Cardiac muscle cell (in vitro differentiated cells and primary cell): Measurements from ENCODE around the gene CREB3. TPM values are rescaled to one million over a fixed set of nuclear protein-coding genes. Genes with fewer than 3 reads are reported as not detected.

Experiments
- DNase-seq, 2 donors: peaks; one replicate each; pipeline versions ENCODE4 v3.0.0 to v3.0.0-alpha.2; 2010 to 2017; ENCODE audit warnings: low read depth in 1 of 2, low spot score in 1 of 2
- H3K27ac ChIP-seq: fragments of 200-600 bp; sonication (generic); 2 replicates; pipeline ENCODE4 v1.5.1; 2016
- H3K27me3 ChIP-seq: fragments of 200-600 bp; sonication (generic); 2 replicates; pipeline ENCODE4 v1.6.0; 2016; ENCODE audit warnings: control low read depth
- H3K36me3 ChIP-seq: fragments of 200-600 bp; sonication (generic); 2 replicates; pipeline ENCODE4 v1.5.1; 2016; ENCODE audit warnings: control low read depth
- H3K4me1 ChIP-seq: fragments of 200-600 bp; sonication (generic); 2 replicates; pipeline ENCODE4 v1.8.1; 2017; ENCODE audit warnings: low read depth, mild to moderate bottlenecking, mixed run types
- H3K4me3 ChIP-seq: fragments of 200-600 bp; sonication (generic); 2 replicates; pipeline ENCODE4 v1.5.1; 2016; ENCODE audit warnings: mild to moderate bottlenecking
- H3K9me3 ChIP-seq: fragments of 200-600 bp; sonication (generic); 2 replicates; pipeline ENCODE4 v1.5.1; 2017; ENCODE audit warnings: low read depth, mild to moderate bottlenecking, control low read depth
- CTCF ChIP-seq: IDR thresholded peaks from 2 replicates; pipeline ENCODE4 v1.5.1; 2012; ENCODE audit warnings: low read depth, mild to moderate bottlenecking, low read length
- polyA plus RNA-seq: library from polyadenylated mRNA; unstranded; fragments of >200 nt; fragmentation: Nextera tagmentation; extraction: Ambion mirVana; gene quantifications from 2 replicates; pipeline ENCODE4 v1.2.1, GENCODE V29; 2016
- total RNA-seq: library from RNA; depleted of rRNA; stranded (reverse); fragments of >200 nt; gene quantifications from 2 replicates; pipeline ENCODE4 v1.2.3, GENCODE V29; 2016

The CREB3 gene
- total and polyA plus RNA-seq, 2 experiments from 2014 or later, result 45.7 to 84.2 TPM

- peaks cover 95% of the 10 kb centered on the region for H3K36me3 ChIP-seq
These were observed 28.4 kb upstream of the CREB3 start for GRCh38 chr9:35703906-35704672.

GRCh38 chr9:35705372-35705771 is 27.1 kb upstream of the CREB3 start:
- DNase-seq, result no peak
- Histone ChIP-seq H3K36me3 (peaks cover 86% of the 10 kb centered on the region), H3K9me3 (no peaks in the 10 kb centered on the region), H3K27ac (no peak overlapping the region), H3K27me3 (no peaks in the 10 kb centered on the region), H3K4me1 (no peaks in the 10 kb centered on the region), H3K4me3 (no peak overlapping the region)
- TF ChIP-seq CTCF, result no peak

More at GRCh38 chr9:35703906-35704672, 28.4 kb upstream of the CREB3 start:
- no peak for DNase-seq
- no peak overlapping the region for H3K4me3 ChIP-seq
- H3K9me3 ChIP-seq, result no peaks in the 10 kb centered on the region
- H3K27ac ChIP-seq, result no peak overlapping the region
- no peaks in the 10 kb centered on the region for H3K27me3 ChIP-seq
- H3K4me1 ChIP-seq, result no peaks in the 10 kb centered on the region
- TF ChIP-seq CTCF, result no peak

- H3K9me3 ChIP-seq, result no peaks in the 10 kb centered on the region
- no peak for DNase-seq
- no peaks in the 10 kb centered on the region for H3K4me1 ChIP-seq
- no peak overlapping the region for H3K27ac ChIP-seq
- H3K36me3 ChIP-seq, result peaks cover 86% of the 10 kb centered on the region
- no peak overlapping the region for H3K4me3 ChIP-seq
- no peak for TF ChIP-seq CTCF
- H3K27me3 ChIP-seq, result no peaks in the 10 kb centered on the region
These were observed 26.5 kb upstream of the CREB3 start for GRCh38 chr9:35705836-35706430.

GRCh38 chr9:35706951-35707350 is 25.5 kb upstream of the CREB3 start:
- TF ChIP-seq CTCF, result no peak
- H3K27me3 ChIP-seq, result no peaks in the 10 kb centered on the region
- no peak overlapping the region for H3K4me3 ChIP-seq
- no peaks in the 10 kb centered on the region for H3K4me1 ChIP-seq
- no peak overlapping the region for H3K27ac ChIP-seq
- no peaks in the 10 kb centered on the region for H3K9me3 ChIP-seq
- DNase-seq, result no peak
- H3K36me3 ChIP-seq, result peaks cover 88% of the 10 kb centered on the region

GRCh38 chr9:35708146-35708545 is 24.3 kb upstream of the CREB3 start:
- Histone ChIP-seq H3K27me3 (no peaks in the 10 kb centered on the region), H3K9me3 (no peaks in the 10 kb centered on the region), H3K27ac (no peak overlapping the region), H3K36me3 (peaks cover 79% of the 10 kb centered on the region), H3K4me1 (no peaks in the 10 kb centered on the region), H3K4me3 (no peak overlapping the region)
- TF ChIP-seq CTCF, result no peak
- DNase-seq, result no peak
